T-helper 1 cell treated with Interleukin-12 subunit alpha and Interleukin-12 subunit beta and Interleukin-4 antibody, amounts not matched to agents 30 ng/mL and 1 ng/mL, for 36 hours (primary cell): Measurements from ENCODE around the gene SEMA4F. TPM values are rescaled to one million over a fixed set of nuclear protein-coding genes. Genes with fewer than 3 reads are reported as not detected.

ENCODE experiments used
- intact Hi-C: fragments of 100-400 bp; cut with micrococcal nuclease; formaldehyde crosslinking; loops from one replicate; pipeline ENCODE4 v1.15.1; 2024
- total RNA-seq: library from RNA; stranded (reverse); gene quantifications from 2 replicates; pipeline ENCODE4 v1.2.3, GENCODE V29; 2022

Gene SEMA4F
- total RNA-seq, 1 donor from 2014 or later, result 5.5 TPM

DNA sequence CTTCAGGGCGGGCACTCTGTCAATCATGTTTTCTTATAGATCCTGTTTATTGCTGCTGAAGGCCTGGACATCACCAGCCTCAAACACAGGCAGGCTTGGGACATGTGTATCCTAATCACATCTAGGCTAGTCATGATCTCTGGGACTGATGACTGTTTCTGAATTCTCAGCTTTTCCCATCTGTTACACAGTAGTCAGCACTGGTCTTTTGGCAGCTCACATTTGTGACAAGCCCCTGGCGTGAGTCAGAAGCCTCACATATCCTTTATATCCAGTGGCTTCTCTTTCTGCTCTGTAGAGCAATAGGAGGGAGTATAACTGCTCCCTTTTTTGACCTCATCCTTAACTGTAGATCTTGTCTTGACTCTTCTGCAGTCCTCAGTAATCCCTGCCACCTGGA, 4.5 kb downstream of the SEMA4F start:
- intact Hi-C loops, result no loop called here

DNA sequence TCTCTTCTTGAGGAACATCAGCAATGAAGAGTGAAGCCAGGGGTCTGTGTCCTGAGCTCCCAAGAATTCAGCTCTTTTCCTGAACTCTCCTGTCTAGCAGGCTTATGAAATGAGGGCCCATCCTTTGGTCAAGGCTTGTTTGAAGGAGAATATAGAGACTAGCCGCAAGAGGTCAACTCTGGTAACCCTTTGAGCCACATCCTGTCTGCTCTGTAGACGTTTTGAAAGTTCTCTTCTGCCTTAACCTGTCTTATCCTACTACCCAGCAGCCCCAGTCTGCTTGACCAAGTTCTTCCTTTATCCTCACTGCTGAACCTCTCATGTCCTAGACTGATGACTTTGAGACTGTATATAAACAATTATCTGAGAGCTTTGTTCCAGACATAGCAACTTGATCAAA, 5.4 kb downstream of the SEMA4F start:
- intact Hi-C loops, result no loop called here

DNA sequence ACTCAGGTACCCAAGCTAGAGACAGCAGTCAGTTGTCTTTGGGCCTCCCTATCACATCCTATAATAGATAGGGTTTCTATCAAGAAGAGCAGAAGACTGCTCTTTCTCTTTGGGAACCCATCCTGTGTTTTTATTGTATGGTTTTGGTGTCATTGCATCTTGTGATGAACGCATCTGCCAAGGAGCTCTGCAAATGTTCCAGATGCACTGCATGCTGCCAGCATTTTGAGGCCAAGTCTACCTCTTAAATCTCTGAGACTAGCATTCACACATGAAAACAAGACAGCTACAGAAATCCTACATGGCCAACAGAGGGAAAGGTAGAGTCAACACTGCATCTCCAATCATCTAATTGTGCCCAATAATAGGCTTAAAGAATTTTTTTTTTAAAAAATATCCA, 14.0 kb downstream of the SEMA4F start:
- intact Hi-C loops, result no loop called here

DNA sequence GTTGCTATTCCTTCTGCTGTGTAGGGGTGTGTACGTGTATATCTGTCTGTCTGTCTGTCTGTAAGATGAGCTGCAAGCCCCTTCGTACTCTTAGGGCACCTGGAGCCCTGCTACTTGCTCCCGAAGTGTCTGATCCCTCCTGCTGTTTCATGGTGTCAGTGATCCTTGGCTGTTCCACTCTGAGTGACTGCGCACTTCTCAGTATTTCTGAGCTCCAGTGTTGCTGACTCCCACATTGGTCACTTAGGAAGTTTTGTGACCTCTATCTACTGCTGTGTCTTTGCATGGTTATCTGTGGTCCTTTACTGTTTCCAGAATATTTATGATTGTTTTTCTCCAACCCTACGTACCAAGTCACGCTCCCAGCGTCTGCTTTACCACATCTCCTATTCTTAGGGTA, 16.2 kb downstream of the SEMA4F start:
- intact Hi-C loops, result no loop called here

DNA sequence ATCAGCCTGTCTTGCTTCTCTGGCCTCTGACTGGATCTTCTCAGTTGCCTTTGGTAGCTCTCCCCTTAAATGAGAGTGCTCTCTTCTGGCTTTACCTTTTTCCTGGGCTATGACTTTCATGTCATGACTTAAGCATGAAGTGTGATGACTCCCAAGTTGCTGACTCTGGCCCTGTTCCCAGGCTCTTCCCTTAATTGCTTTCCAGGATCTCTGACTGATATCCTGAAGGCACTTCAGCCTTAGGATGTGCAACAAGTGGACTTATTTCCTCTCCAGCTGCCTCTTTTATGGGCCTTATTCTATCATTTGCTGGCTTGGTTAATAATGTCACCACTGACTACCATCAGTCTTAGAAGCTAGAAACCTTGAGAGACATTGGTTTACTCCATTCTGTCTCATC, 17.4 kb downstream of the SEMA4F start:
- intact Hi-C loops, result no loop called here

DNA sequence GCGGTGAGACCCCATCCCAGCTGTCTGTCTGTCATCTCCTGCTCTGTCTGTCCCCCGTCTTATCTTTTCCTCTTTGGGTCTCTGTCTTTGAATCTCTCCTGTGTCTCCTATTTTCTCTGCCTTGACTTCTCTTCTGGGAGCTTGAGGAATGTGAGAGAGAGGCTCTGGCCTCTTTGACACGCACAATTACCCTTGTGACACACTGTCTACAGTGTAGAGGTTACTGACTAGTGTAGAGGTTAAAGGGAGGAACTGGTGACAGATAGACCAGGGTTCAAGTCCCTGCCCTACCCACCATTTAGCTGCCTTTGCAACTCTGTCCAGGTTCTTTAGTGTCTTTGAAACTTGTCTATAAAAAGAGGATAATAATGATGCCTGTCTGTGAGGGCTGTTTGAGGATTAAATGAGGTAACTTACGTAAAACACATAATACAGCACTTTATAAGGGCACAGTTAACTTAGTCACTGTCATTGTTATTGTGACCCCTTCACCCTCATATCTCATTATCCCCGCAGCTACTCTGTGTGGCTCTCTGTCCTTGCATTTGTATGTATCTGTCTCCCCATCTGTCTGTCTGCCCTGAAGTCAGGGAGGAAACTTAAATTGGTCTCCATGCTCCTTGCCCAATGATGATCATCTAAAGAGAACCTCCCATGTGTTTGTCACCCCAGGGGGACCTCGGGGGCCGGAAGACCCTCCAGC, 19.9 kb downstream of the SEMA4F start:
- intact Hi-C loops, result no loop called here

DNA sequence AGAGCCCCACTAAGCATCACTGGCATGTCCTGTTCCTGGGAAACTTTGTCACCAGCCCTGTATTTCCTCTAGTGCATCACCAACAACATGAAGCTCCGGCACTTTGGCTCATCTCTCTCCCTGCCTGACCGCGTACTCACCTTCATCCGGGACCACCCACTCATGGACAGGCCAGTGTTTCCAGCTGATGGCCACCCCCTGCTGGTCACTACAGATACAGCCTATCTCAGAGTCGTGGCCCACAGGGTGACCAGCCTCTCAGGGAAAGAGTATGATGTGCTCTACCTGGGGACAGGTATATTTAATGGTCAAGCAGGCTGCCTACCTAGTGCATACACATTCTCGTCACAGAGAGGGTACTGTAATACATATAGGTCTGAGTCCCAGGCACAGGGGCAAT, 21.0 kb downstream of the SEMA4F start:
- intact Hi-C loops, result no loop called here

DNA sequence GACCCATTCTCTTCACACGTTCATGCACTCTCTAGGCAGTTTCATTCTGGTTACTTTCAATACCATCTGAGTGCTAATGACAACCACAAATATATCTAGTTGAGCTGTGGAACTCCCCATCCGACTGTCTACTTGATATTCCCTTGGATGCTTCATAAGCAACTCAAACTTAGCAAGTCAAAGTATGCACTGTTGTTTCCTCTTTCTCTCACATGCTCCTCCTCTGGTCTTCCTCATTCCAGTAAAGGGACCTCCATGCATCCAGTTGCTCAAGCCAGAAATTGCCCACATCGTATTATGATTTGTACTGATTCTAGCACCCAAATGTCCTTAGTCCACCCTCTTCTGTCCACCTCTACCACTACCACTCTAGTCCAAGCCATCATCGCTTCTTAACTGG, 22.3 kb downstream of the SEMA4F start:
- intact Hi-C loops, result no loop called here

DNA sequence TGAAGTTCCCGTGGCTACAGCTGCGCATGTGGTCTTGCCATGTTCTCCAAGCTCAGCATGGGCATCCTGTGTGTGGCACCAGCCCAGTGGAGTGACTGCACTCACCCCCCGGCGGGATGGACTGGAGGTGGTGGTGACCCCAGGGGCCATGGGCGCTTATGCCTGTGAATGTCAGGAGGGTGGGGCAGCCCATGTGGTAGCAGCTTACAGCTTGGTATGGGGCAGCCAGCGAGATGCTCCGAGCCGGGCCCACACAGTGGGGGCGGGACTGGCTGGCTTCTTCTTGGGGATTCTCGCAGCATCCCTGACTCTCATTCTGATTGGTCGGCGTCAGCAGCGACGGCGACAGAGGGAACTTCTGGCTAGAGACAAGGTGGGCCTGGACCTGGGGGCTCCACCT, 25.6 kb downstream of the SEMA4F start:
- intact Hi-C loops, result no loop called here

DNA sequence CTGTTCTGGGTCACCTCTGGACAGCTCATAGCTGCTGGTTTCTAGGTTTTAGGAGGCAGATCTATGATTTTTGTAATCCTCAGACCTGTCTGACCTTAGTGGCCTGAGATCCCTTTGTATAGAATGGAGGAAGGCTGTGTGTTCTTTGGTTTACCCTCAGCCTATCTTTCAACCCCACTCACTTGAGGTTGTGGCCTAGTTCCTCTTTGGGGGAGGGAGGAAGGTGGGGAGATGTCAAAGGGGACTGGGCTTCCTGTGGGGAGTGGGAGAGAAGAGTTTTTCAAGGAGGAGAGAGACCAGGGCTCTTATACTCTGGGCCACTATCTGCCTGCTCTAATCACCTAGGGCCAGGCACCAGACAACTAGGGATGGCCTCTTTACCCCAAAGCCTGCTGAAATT, 28.5 kb downstream of the SEMA4F start:
- intact Hi-C loops, result no loop called here

DNA sequence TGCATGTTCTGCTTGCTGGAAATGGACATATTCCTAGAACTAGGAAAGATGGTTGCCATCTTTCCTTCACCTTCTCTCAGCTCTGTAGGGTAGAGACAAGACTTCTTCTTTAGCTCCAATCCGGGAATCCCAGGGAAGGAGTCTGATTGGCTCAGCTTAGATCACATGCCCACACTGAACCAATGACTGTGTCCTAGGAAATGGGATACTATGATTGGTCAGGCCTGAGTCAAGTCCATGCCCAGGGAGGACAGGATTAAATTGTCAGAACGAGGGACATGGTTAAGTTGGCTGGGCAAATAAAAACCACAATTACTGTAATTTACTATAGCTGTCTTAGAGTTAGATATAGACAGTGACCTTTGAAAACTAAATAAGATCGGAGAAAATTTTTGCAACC, 31.4 kb downstream of the SEMA4F start:
- intact Hi-C loops, result no loop called here

DNA sequence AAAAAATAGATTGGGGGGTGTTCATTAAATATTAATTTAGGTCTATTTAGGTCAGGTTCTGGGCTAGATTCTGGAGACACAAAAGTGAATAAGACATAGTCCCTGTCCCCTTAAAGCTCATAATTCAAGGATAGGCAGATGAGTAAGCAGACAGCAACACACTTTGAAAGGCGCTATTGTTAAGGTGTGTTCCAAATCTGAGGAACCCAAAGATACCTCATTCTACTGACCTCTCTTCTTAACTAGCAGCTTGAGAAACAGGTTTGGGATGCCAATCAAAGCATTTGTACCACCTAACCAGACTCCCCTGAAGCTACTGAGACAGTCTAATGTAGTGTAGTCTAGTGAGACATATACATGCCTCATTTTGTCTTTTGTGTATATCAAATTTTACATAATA, 34.8 kb downstream of the SEMA4F start:
- intact Hi-C loops, result no loop called here

DNA sequence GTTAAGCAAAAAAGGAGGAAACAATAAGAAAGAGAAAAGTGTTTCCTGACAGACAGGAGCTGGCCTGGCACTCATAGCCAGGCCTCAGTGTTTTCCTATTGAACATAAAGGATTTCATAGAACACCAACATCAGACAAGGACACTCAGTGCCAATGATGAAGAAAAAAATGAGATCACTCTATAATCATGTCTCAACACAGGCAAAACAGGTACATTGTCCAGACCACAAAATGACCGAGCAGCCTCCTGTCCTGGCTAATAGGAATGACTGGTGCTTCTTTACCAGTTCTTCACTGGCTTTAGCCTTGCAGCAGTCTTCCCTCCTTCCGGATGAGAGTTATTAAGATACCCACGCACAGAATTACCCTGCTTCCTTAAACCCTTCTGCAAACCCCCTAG, 35.6 kb downstream of the SEMA4F start:
- intact Hi-C loops, result loop anchor here (1.0 to 10.0 kb wide), 5 partner anchors 187 to 939 kb away; no protein-coding TSS in a partner anchor

DNA sequence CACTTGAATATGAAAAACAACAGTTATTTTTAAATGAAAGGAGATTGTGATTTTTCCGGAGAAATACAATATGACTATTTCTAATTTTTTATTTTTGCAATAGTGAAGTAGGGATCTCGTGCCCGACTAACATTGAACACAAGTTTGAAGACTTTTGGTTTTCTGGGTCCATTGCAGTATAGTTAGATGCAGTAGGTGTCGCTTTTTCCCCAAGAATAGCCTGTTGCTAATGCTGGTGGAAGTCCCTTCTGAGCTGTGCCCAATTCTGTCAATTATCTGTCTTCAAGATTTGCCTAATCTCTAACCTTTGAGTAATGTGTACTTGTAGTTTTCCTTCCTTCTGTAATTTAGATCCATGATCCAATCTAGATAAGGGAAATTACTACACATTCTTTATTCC, 36.5 kb downstream of the SEMA4F start:
- intact Hi-C loops, result loop anchor here (1.0 to 10.0 kb wide), 5 partner anchors 186 to 938 kb away; no protein-coding TSS in a partner anchor

DNA sequence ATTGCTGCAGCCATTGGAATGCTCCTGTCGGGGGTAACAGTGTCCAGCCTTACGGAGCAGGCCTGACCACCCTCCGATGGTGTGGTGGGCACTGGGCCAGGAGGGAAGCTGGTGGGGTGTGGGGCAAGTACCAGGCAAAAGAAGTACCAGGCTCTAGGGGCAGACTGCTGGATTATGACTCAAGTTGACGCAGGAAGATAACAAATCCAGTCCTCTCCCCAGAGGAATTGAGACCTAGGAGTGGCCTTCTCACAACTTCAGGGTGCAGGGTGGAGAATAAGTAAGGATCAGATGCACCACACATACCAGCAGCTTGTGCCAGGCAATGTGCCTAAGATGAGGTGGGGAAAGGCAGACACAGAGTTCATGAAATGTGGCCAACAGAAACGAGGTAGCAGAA, 37.9 kb downstream of the SEMA4F start:
- intact Hi-C loops, result loop anchor here (10.0 kb wide), 1 partner anchor 363 kb away; no protein-coding TSS in a partner anchor

DNA sequence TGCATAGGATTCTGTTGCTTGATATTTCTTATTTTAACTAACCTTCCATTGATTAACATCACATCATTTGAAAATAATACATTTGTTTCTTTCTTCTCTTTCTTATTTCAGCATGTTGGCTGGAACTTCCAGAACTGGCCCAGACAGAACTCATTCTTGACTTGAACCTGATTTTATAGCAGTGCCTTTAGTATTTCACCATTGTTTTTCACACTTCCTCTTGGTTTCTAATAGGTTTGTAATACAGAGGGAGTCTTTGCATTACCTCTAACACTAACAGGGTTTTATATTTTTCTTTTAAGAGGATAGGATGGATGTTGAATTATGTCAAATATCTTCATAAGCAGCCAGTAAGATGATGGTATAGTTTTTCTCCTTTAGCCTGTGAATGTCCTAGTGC, 39.2 kb downstream of the SEMA4F start:
- intact Hi-C loops, result loop anchor here (10.0 kb wide), 1 partner anchor 362 kb away; no protein-coding TSS in a partner anchor

DNA sequence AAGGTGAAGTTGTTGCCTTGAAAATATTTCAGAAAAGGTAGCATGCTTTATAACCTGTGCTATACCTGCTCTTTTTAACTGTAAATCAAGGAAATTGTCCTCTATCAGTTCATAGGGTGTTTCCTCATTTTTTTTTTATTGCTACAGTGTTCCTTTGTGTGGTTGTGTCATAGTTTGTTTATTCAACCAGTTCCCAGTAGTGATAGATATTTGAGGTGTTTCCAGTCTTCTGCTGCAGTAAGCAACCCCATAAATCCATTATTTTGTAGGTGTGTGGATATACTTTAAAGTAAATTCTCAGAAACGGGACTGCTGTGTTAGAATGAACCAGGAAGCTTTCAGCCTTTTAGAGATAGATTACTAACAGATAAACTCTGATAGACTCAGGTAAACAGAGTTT, 39.6 kb downstream of the SEMA4F start:
- intact Hi-C loops, result loop anchor here (10.0 kb wide), 1 partner anchor 361 kb away; no protein-coding TSS in a partner anchor

DNA sequence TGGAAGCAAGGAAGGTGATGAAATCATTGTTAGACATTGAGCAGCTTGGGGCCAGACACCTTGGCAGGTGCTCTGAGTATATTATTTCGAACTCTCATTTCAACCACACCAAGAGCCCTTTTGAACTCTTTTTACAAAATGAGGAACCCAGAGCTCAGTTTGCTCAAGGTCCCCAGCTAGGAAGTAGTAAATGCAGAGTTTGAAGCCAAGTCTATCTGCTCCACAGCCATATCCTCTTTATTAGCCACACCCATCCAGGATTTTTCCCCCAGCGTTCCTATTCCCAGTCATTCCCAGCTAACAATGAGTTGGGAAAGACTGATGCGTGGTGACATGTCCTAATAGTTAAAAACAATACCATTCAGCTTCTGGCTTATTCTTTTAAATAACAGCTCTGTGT, 40.2 kb downstream of the SEMA4F start:
- intact Hi-C loops, result loop anchor here (10.0 kb wide), 1 partner anchor 361 kb away; no protein-coding TSS in a partner anchor

DNA sequence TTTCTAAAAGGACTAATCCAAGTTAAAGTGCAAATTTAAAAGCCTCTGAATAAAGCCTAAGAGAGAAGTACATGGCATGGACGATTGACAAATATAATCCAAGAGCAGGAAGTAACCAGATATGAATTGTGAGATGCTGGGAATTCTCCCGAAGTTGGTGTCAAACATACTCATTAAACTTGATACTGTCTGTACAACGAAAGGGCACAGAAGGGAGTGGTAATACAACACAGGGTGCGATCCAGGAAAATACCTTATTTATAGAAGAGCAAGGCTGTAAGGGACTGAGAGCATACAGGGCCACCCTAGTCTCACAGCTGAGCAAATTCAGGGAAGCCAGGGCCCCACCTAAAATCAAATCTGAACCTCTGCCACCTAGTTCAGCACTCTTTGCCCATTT, 41.6 kb downstream of the SEMA4F start:
- intact Hi-C loops, result loop anchor here (10.0 kb wide), 1 partner anchor 359 kb away; no protein-coding TSS in a partner anchor

DNA sequence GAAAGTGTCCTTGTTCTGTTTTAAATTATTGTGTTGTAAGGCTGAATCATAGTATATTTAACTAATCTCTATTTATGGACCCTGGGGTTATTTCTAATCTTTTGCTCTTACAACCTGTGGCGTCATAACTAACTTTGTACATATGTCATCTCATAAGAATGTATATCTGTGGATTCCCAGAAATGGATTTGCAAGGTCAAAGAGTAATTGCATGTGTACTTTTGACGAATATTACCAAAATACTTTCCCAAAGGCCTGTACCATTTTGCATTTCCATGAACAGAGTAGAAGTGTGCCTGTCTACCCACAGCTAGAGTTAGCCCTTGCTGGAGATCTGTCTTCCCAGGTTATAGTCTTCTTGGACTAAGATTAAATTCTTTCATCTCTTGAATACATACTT, 42.8 kb downstream of the SEMA4F start:
- intact Hi-C loops, result loop anchor here (10.0 kb wide), 1 partner anchor 358 kb away; no protein-coding TSS in a partner anchor

DNA sequence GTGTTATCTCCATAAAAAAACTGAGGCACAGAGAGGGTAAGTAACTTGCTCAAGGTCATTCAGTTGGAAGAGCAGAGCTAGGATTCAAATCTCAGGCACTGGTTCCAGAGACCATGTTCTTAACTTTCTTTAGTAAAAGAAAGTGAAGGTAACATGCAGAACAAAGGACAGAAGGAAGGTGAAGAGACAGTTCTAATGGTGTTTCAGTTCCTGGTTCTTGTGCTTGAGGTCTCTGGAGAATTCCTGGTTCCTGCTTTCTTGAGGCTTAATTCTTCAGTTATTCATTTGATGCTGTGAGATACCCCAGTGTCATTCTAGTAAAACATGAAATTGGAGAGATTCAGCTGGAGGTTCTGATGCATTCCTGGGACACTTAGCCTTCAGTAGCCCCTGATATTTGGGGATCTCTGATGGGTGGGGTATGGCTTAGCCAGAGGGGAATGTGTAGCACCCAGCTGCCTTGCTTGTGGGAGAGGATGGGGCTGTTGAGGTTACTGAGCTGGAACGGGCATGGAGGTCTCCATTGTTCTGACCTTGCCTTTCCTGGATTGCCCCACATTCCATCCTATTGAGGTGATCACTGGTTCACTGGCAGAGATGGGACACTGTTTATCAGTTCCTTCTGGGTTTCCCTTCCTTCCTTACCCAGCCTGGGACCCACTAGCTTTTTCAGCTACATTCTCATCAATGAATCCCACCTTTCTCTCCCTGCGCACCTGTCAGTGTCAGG, 46.8 kb downstream of the SEMA4F start:
- intact Hi-C loops, result no loop called here

DNA sequence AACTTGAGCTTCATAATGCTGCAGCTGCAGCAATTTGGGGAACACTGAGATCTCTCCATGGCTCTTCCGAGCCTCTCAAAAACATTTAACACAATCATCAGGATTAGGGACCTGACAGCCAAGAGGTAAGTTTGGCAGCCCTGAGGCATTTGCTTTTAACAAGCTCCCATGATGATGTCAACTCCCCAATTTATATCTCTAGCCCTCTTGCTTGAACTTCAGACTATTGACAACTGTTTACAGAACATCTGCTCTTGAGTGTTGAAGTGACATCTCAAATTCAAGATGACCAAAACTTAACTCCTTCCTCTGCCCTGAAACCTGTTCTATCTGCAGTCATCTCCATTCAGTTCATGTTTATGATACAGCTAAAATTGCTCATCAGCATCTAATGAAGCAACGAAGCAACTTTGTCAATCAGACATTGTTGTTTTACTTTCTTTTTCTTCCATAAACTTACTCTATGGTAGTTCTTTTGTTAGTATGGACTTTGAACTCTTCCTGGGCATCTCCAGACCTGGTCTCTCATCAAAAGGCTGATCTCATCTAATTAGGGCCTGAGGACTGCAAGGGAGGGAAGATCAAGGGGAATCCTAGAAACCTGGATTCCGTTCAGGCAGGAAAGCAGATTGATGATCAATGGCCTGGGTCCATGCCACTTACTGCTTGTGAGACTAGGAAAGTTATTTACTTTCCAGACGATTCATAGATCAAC, 48.1 kb downstream of the SEMA4F start:
- intact Hi-C loops, result no loop called here
